Measurements from ENCODE around the gene OVCH1. TPM values are rescaled to one million over a fixed set of nuclear protein-coding genes. Genes with fewer than 3 reads are reported as not detected.

The OVCH1 gene
- total and polyA plus RNA-seq, 2 donors: 0.09 to 0.19 TPM

DNA sequence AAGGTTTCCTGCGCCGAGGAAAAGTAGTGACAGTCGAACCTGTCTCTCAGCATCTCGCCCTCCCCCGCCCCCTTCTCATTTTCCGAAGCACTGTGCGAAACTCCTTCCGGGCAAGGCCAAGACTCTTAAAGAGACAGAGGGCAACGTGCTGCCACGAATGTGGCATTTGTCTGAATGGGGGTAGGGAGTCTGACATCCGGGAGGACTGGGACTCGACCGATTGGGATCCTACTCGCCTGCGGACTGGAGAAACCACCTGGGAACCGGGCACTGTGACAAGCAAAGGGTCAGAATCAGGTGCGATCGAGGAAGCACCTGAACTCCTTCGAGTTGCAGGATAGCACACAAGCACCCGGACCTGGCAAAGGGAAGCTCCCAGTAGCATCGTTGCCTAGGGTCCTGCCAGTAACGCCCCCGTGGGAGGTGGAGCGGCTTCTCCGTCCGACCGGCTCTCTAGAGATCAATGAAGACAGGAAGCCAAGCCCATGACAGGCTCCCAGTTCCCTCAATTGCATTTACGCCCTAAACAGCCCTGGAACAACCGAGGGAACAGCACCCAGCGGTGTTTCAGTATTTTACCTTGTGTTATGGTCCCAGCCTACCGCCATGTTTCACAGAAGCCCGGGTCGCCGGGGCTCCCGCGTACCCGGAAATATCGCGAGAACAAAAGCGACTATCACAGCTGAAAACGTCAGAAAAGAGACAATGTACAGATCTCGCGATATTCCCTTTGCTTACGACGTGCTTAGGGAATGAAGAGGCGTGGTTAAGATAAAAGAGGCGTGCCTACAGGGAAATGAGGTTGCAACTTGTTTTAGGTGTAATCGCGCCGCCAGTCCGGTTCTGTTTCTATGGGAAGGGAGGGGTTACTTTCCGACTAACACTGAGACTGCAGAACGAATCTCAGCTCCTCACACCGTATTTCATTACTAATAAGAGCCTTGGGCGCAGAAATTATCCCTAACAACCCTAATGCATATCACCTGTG lies 116.7 kb downstream of the OVCH1 start, which contains the start of gene ERGIC2:
Gene ERGIC2 (minus strand): TSS at position 637 of the 988 bp plus-strand sequence. CDS start 9,539 bp downstream, outside the sequence.
- H3K4me1 ChIP-seq (ENCODE audit: control insufficient read depth in 2 of 2, insufficient read depth in 2 of 2, low read length in 2 of 2): peaks cover 4 to 6% of the 10 kb centered on the region in 2 donors
- H3K36me3 ChIP-seq (ENCODE audit: control insufficient read depth in 2 of 2, insufficient read depth in 2 of 2, low read length in 1 of 2): peaks cover 3 to 14% of the 10 kb centered on the region in 2 donors
- DNase-seq (ENCODE audit: low read depth in 6 of 9, low spot score in 9 of 9): peak; percentile 93 to 100 (median 98)
- H3K9me3 ChIP-seq (ENCODE audit: control insufficient read depth in 2 of 2, insufficient read depth in 1 of 2, low read length in 1 of 2): no peaks in the 10 kb centered on the region
- under 1% methylated on average over 55 of the region's 55 CpGs for WGBS
- H3K27me3 ChIP-seq (ENCODE audit: control insufficient read depth in 2 of 2, insufficient read depth in 1 of 2, low read length in 1 of 2): no peaks in the 10 kb centered on the region
- peak within 1 kb of the TSS; percentile 98 to 99 for H3K27ac ChIP-seq (ENCODE audit: low read depth in 1 of 2, low read length in 1 of 2)
- peak within 1 kb of the TSS; percentile 98 to 99 for H3K4me3 ChIP-seq (ENCODE audit: low read length in 2 of 2)

Other genes starting within 250 kb of the OVCH1 start
- 69.0 TPM for gene ERGIC2, start 116.5 kb downstream of the OVCH1 start, total RNA-seq
- 53.8 TPM for gene ERGIC2, start 116.5 kb downstream of the OVCH1 start, polyA plus RNA-seq

Measured in thymus (tissue), 11 donors.